GM23338 (cell line): ENCODE data around the gene LYZL4. TPM values are rescaled to one million over a fixed set of nuclear protein-coding genes. Genes with fewer than 3 reads are reported as not detected.

Source experiments
- ATAC-seq: fragments of 200-7000 bp; cut with Tn5 transposase; 3 replicates; pipeline ENCODE4 v1.9.1; 2020
- DNase-seq: peaks from one replicate; pipeline ENCODE4 v3.0.0-alpha.2; 2015; ENCODE audit warnings: low spot score
- H2AFZ ChIP-seq: fragments of 200-600 bp; sonication (generic); 2 replicates; pipeline ENCODE4 v1.8.0; 2016; ENCODE audit warnings: antibody characterized with exemption, mild to moderate bottlenecking, moderate library complexity
- H3F3A ChIP-seq: fragments of 200-600 bp; sonication (generic); replicated peaks from 2 replicates; pipeline ENCODE4 v1.8.0; 2017; ENCODE audit warnings: antibody characterized with exemption, mixed run types, low read depth
- H3K27ac ChIP-seq: fragments of 200-600 bp; sonication (generic); 2 replicates; pipeline ENCODE4 v1.6.1; 2016; ENCODE audit warnings: low read depth
- H3K27me3 ChIP-seq: fragments of 200-600 bp; sonication (generic); 2 replicates; pipeline ENCODE4 v1.8.0; 2016; ENCODE audit warnings: mild to moderate bottlenecking, mixed run types, moderate library complexity; ENCODE audit not compliant: insufficient read depth
- H3K36me3 ChIP-seq: fragments of 200-600 bp; sonication (generic); 2 replicates; pipeline ENCODE4 v1.8.0; 2016; ENCODE audit warnings: mild to moderate bottlenecking; ENCODE audit not compliant: insufficient read depth
- H3K4me1 ChIP-seq: fragments of 200-600 bp; sonication (generic); 2 replicates; pipeline ENCODE4 v1.8.0; 2016; ENCODE audit warnings: mild to moderate bottlenecking, moderate library complexity; ENCODE audit not compliant: insufficient read depth
- H3K4me2 ChIP-seq: fragments of 200-600 bp; sonication (generic); 2 replicates; pipeline ENCODE4 v1.7.1; 2017; ENCODE audit warnings: mixed run types
- H3K4me3 ChIP-seq: fragments of 200-600 bp; sonication (generic); 2 replicates; pipeline ENCODE4 v1.6.1; 2016; ENCODE audit warnings: mixed run types
- H3K79me2 ChIP-seq: fragments of 200-600 bp; sonication (generic); replicated peaks from 2 replicates; pipeline ENCODE4 v1.8.0; 2017; ENCODE audit warnings: mild to moderate bottlenecking; ENCODE audit not compliant: insufficient read depth
- H3K9me2 ChIP-seq: fragments of 200-600 bp; sonication (generic); 2 replicates; pipeline ENCODE4 v1.8.0; 2017; ENCODE audit not compliant: insufficient read depth
- H4K20me1 ChIP-seq: fragments of 200-600 bp; sonication (generic); replicated peaks from 2 replicates; pipeline ENCODE4 v1.8.0; 2017; ENCODE audit warnings: mild to moderate bottlenecking; ENCODE audit not compliant: insufficient read depth
- H3K27ac Mint-ChIP-seq: 2 replicates; pipeline ENCODE4 v1.8.0; 2020; ENCODE audit warnings: inconsistent platforms, mild to moderate bottlenecking, moderate library complexity, mixed read lengths
- H3K27me3 Mint-ChIP-seq: 3 replicates; pipeline ENCODE4 v1.8.0; 2022; ENCODE audit warnings: low read depth, mild to moderate bottlenecking, moderate library complexity, mixed read lengths, inconsistent platforms; ENCODE audit not compliant: insufficient read depth, poor library complexity
- H3K36me3 Mint-ChIP-seq: 3 replicates; pipeline ENCODE4 v1.8.0; 2021; ENCODE audit warnings: low read depth, mild to moderate bottlenecking, inconsistent platforms, moderate library complexity, mixed read lengths
- H3K4me1 Mint-ChIP-seq: 3 replicates; pipeline ENCODE4 v1.8.0; 2020; ENCODE audit warnings: mild to moderate bottlenecking, inconsistent platforms, mixed read lengths
- H3K4me3 Mint-ChIP-seq: 3 replicates; pipeline ENCODE4 v1.8.0; 2021; ENCODE audit warnings: moderate library complexity, mild to moderate bottlenecking, inconsistent platforms, mixed read lengths
- H3K9me3 Mint-ChIP-seq: 3 replicates; pipeline ENCODE4 v1.8.0; 2020; ENCODE audit warnings: moderate library complexity, mild to moderate bottlenecking, inconsistent platforms, mixed read lengths
- EZH2phosphoT487 ChIP-seq: fragments of 200-600 bp; sonication (generic); IDR thresholded peaks from one replicate; pipeline ENCODE4 v1.8.1; 2018; ENCODE audit warnings: antibody characterized with exemption; ENCODE audit not compliant: unreplicated experiment
- NANOG ChIP-seq: IDR thresholded peaks from 2 replicates; pipeline ENCODE4 v1.6.1; 2016; ENCODE audit warnings: antibody characterized with exemption, borderline replicate concordance
- POLR2AphosphoS5 ChIP-seq: IDR thresholded peaks from 2 replicates; pipeline ENCODE4 v1.6.1; 2016; ENCODE audit warnings: antibody characterized with exemption, low read depth
- REST ChIP-seq: IDR thresholded peaks from one replicate; pipeline ENCODE4 v1.6.1; 2018; ENCODE audit warnings: antibody characterized with exemption; ENCODE audit not compliant: unreplicated experiment
- ZNF462 ChIP-seq: fragments of 250-450 bp; sonication (Bioruptor Pico); IDR thresholded peaks from 2 replicates; pipeline ENCODE4 v1.5.0; 2020; ENCODE audit warnings: mild to moderate bottlenecking, moderate library complexity
- polyA plus RNA-seq: library from polyadenylated mRNA; unstranded; fragments of >200 nt; fragmentation: Nextera tagmentation; extraction: Ambion mirVana; gene quantifications from 2 replicates; pipeline ENCODE4 v1.2.1, GENCODE V29; 2016
- total RNA-seq: library from RNA; depleted of rRNA; stranded (reverse); fragments of >200 nt; shearing (Covaris generic); gene quantifications from 2 replicates; pipeline ENCODE4 v1.2.3, GENCODE V29; 2014

Gene LYZL4
- total and polyA plus RNA-seq, 2 experiments from 2014 or later: not detected

- Histone ChIP-seq H3K4me3 (no peak overlapping the region), H3K4me1 (no peaks in the 10 kb centered on the region), H2AFZ (no peak overlapping the region), H3K27ac (no peak overlapping the region), H3K9me2 (no peaks in the 10 kb centered on the region), H3K4me2 (no peak overlapping the region), H3F3A (no peaks in the 10 kb centered on the region), H3K79me2 (no peaks in the 10 kb centered on the region), H3K36me3 (no peaks in the 10 kb centered on the region), H4K20me1 (no peaks in the 10 kb centered on the region), H3K27me3 (no peaks in the 10 kb centered on the region)
- Mint-ChIP-seq H3K9me3 (no peaks in the 10 kb centered on the region), H3K4me3 (no peak overlapping the region), H3K36me3 (no peaks in the 10 kb centered on the region), H3K27ac (no peak overlapping the region), H3K27me3 (no peaks in the 10 kb centered on the region), H3K4me1 (no peaks in the 10 kb centered on the region)
- DNase-seq (no peak), ATAC-seq (no peak)
- no peak for TF ChIP-seq ZNF462 (CRISPR knock-in tag)
- no peak for TF ChIP-seq REST
- TF ChIP-seq EZH2phosphoT487: no peak
- TF ChIP-seq POLR2AphosphoS5: no peak
- no peak for TF ChIP-seq NANOG
Measured at GRCh38 chr3:42397644-42398043, 12.8 kb downstream of the LYZL4 start.
